DND-41 (cell line): Measurements from ENCODE around the gene DEXI.

Experiments
- ATAC-seq: fragments of 200-7000 bp; cut with Tn5 transposase; 3 replicates; pipeline ENCODE4 v1.9.1; 2021; ENCODE audit warnings: low read depth; ENCODE audit not compliant: insufficient read depth
- DNase-seq: peaks from one replicate; pipeline ENCODE4 v3.0.0-alpha.2; 2020
- H2AFZ ChIP-seq: 2 replicates; pipeline ENCODE4 v1.6.0; 2012; ENCODE audit warnings: low read depth, low read length
- H3K27ac ChIP-seq: 2 replicates; pipeline ENCODE4 v1.5.1; 2012; ENCODE audit warnings: low read length, inconsistent platforms
- H3K27me3 ChIP-seq: fragments of 200-600 bp; sonication (generic); 2 replicates; pipeline ENCODE4 v1.6.0; 2012; ENCODE audit warnings: low read length, mild to moderate bottlenecking, inconsistent platforms; ENCODE audit not compliant: insufficient read depth, poor library complexity
- H3K36me3 ChIP-seq: 2 replicates; pipeline ENCODE4 v1.5.1; 2012; ENCODE audit warnings: low read length, inconsistent platforms; ENCODE audit not compliant: insufficient read depth
- H3K4me1 ChIP-seq: 2 replicates; pipeline ENCODE4 v1.5.1; 2012; ENCODE audit warnings: mild to moderate bottlenecking, low read length; ENCODE audit not compliant: insufficient read depth
- H3K4me2 ChIP-seq: 2 replicates; pipeline ENCODE4 v1.6.0; 2012; ENCODE audit warnings: mild to moderate bottlenecking, moderate library complexity, low read length, inconsistent platforms; ENCODE audit not compliant: insufficient read depth
- H3K4me3 ChIP-seq, 2 experiments: fragments of 200-600 bp in 1 of 2; shearing (Covaris generic) in 1 of 2; 2 replicates each; pipeline ENCODE4 v1.5.1; 2012 to 2016; ENCODE audit warnings: inconsistent platforms in 2 of 2, low read length in 2 of 2, mild to moderate bottlenecking in 2 of 2, low read depth in 1 of 2, moderate library complexity in 1 of 2
- H3K79me2 ChIP-seq: 2 replicates; pipeline ENCODE4 v1.6.0; 2012; ENCODE audit warnings: low read length, inconsistent platforms; ENCODE audit not compliant: insufficient read depth
- H3K9ac ChIP-seq: 2 replicates; pipeline ENCODE4 v1.6.0; 2012; ENCODE audit warnings: low read depth, mild to moderate bottlenecking, inconsistent platforms, low read length, moderate library complexity
- H3K9me3 ChIP-seq: 2 replicates; pipeline ENCODE4 v1.5.1; 2012; ENCODE audit warnings: low read length, moderate library complexity, mild to moderate bottlenecking, inconsistent platforms; ENCODE audit not compliant: insufficient read depth, severe bottlenecking
- H4K20me1 ChIP-seq: 2 replicates; pipeline ENCODE4 v1.6.0; 2012; ENCODE audit warnings: low read length; ENCODE audit not compliant: insufficient read depth
- EZH2 ChIP-seq: IDR thresholded peaks from 3 replicates; pipeline ENCODE4 v1.6.1; 2012; ENCODE audit warnings: borderline replicate concordance, low read depth, mild to moderate bottlenecking, moderate library complexity, low read length, inconsistent platforms; ENCODE audit not compliant: severe bottlenecking
- TF ChIP-seq, protein P1 (sequence below): IDR thresholded peaks from 2 replicates; pipeline ENCODE4 v1.5.1; 2012; ENCODE audit warnings: borderline replicate concordance, low read length, moderate library complexity, mild to moderate bottlenecking; ENCODE audit not compliant: poor library complexity, severe bottlenecking; ENCODE audit errors: extremely low read depth

DEXI gene

DNA sequence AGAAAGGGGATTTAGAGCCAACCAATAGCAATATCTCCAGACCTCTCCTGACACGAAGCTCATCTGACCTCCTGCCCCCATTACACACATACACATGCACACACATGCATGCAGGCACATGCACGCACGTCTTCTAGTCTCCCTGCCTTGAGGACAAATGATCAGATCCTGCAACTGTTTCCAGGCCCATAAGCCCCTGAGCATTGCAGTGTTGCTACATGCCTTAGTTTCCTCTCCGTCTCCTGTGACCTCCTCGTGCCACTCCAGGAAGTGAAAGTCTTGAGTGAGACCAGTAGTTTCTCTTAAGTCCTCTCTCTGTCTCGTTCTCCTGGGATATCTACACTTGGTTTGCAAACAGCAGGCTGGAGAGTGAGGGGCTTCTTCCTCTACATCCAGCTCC, 57.0 kb downstream of the DEXI start:
- DNase-seq (no peak), ATAC-seq (no peak)
- Histone ChIP-seq H3K9ac (no peak overlapping the region), H3K27me3 (peaks cover 11% of the 10 kb centered on the region), H3K79me2 (no peaks in the 10 kb centered on the region), H3K4me3 (no peak overlapping the region), H3K9me3 (no peaks in the 10 kb centered on the region), H3K27ac (no peak overlapping the region), H3K4me1 (no peaks in the 10 kb centered on the region), H3K36me3 (no peaks in the 10 kb centered on the region), H3K4me2 (no peak overlapping the region), H4K20me1 (no peaks in the 10 kb centered on the region), H2AFZ (no peak overlapping the region)
- no peak for TF ChIP-seq EZH2
- TF ChIP-seq, protein P1, sequence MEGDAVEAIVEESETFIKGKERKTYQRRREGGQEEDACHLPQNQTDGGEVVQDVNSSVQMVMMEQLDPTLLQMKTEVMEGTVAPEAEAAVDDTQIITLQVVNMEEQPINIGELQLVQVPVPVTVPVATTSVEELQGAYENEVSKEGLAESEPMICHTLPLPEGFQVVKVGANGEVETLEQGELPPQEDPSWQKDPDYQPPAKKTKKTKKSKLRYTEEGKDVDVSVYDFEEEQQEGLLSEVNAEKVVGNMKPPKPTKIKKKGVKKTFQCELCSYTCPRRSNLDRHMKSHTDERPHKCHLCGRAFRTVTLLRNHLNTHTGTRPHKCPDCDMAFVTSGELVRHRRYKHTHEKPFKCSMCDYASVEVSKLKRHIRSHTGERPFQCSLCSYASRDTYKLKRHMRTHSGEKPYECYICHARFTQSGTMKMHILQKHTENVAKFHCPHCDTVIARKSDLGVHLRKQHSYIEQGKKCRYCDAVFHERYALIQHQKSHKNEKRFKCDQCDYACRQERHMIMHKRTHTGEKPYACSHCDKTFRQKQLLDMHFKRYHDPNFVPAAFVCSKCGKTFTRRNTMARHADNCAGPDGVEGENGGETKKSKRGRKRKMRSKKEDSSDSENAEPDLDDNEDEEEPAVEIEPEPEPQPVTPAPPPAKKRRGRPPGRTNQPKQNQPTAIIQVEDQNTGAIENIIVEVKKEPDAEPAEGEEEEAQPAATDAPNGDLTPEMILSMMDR: no peak

GRCh38 chr16:10883004-10883403, 59.3 kb downstream of the DEXI start:
- Histone ChIP-seq H4K20me1 (no peaks in the 10 kb centered on the region), H3K4me2 (no peak overlapping the region), H3K79me2 (no peaks in the 10 kb centered on the region), H3K4me3 (no peak overlapping the region), H3K36me3 (no peaks in the 10 kb centered on the region), H3K27ac (no peak overlapping the region), H2AFZ (no peak overlapping the region), H3K9me3 (no peaks in the 10 kb centered on the region), H3K4me1 (no peaks in the 10 kb centered on the region), H3K9ac (no peak overlapping the region), H3K27me3 (peaks cover 5% of the 10 kb centered on the region)
- TF ChIP-seq, protein P1: no peak
- ATAC-seq: no peak
- DNase-seq: no peak

DNA sequence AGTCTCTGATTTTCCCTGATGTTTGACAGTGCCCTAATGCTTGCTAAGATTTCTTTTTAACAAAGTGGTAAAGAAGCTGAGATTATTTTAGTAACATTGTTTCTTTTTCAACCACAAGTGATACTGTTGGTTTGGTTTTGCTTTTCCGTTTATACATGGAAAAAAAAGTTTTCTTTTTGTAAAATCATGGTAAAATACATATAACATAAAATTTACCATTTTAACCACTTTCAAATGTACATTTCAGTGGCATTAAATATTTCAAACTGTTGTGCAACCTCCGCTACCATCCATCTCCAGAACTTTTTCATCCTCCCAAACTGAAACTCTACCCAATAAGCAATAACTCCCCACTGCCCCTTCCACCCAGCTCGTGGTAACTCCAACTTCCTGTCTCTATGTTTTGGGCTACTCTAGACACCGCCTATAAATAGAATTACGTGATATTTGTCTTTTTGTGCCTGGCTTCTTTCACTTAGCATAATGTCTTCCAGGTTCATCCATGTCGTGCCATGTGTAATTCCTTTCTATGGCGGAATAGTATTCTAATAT, 60.7 kb downstream of the DEXI start:
- no peak for TF ChIP-seq EZH2
- TF ChIP-seq, protein P1: no peak
- ATAC-seq (no peak), DNase-seq (no peak)
- no peak overlapping the region for H2AFZ ChIP-seq
- no peaks in the 10 kb centered on the region for H3K79me2 ChIP-seq
- no peak overlapping the region for H3K4me3 ChIP-seq
- H3K9me3 ChIP-seq: no peaks in the 10 kb centered on the region
- H3K27me3 ChIP-seq: peaks cover 16% of the 10 kb centered on the region
- H3K36me3 ChIP-seq: no peaks in the 10 kb centered on the region
- no peak overlapping the region for H3K9ac ChIP-seq
- no peaks in the 10 kb centered on the region for H4K20me1 ChIP-seq
- H3K4me1 ChIP-seq: no peaks in the 10 kb centered on the region
- H3K27ac ChIP-seq: no peak overlapping the region
- H3K4me2 ChIP-seq: no peak overlapping the region

GRCh38 chr16:10880594-10881452, 61.4 kb downstream of the DEXI start:
- Histone ChIP-seq H3K79me2 (no peaks in the 10 kb centered on the region), H3K27me3 (peaks cover 16% of the 10 kb centered on the region), H3K4me1 (no peaks in the 10 kb centered on the region), H3K4me3 (no peak overlapping the region), H3K9ac (no peak overlapping the region), H3K4me2 (no peak overlapping the region), H3K36me3 (no peaks in the 10 kb centered on the region), H3K9me3 (no peaks in the 10 kb centered on the region), H2AFZ (no peak overlapping the region), H3K27ac (no peak overlapping the region), H4K20me1 (no peaks in the 10 kb centered on the region)
- ATAC-seq: no peak
- DNase-seq: no peak
- TF ChIP-seq, protein P1: no peak
- no peak for TF ChIP-seq EZH2
